ENCODE measurements around the gene R3HCC1L. TPM values are rescaled to one million over a fixed set of nuclear protein-coding genes. Genes with fewer than 3 reads are reported as not detected.

The R3HCC1L gene
- total RNA-seq, 1 experiment from 2014 or later, result 14.0 TPM

DNA sequence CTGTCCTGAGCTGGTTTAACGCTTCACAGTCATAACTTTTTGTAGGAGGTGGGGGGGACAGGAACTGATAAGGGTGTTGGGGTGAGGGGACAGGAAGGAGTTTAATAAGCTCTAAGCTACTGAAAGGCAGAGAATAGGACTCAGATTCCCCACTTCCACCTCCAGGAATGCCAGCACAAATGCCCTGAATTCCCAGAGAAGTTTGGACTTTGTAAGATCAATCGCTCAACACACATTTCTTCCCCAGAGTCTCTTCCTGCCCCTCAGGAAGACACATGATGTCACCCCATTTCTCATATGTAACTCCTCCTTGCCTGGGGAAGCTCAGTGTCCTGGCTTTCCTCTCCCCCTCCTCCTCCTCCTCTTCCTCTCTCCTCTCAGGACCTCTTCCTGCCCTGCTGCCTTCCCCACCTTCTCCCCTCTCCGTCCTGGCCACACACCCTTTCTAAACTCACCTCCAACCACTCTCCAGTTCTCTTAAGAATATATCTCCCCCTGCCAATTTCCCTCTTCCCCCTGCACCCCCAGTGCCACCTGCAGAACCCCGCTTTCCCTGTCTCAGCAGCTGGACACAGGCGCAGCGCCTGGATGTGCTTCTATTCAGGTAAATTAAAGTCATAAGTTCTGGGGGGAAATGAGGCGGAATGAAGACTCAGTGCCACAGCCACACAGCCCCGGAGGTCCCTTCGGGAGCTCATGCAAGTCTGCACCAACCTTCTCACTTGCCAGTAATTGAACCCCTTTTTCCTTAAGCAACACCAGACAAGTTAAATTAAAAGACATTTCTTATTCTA, 138.8 kb downstream of the R3HCC1L start:
- DNase-seq (ENCODE audit: low read depth), result no peak

DNA sequence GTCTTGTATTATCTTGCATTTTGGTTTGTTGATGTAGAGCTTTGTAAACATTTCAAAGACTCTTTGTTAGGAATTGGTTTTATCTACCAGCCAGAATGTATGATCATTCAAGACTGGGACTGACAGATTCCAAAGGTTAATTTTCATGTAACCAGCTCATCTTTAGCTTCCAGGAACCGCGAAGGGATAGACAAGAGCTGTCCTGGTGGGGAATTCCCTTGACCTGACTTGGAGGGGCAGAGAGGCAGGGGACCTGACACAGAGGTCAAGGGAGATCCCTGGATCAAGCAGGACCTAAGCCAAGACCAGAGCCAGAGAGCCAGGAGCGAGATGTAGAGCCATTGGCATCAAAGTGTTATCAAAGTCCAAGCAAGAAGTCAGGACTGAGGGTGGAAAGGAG, 140.1 kb downstream of the R3HCC1L start:
- DNase-seq (ENCODE audit: low read depth), result no peak

DNA sequence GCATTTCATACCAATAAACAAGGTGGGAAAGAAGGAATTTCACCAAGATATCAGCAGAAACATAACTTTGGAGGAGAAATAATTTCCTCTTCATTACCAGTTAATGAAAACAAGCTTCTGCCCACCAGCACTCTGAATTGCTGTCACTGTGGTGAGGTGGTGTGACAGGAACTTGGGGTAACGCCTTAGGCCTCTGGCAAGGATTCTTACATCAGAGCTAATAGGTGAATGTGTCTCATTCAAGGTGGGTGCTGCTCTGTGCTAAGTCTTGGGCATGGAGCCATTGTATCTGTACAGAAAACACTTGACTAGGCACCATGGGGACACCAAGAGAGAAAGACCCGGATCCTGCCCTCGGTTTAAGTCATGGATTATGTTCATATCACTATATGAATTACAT, 141.9 kb downstream of the R3HCC1L start:
- DNase-seq (ENCODE audit: low read depth), result no peak

DNA sequence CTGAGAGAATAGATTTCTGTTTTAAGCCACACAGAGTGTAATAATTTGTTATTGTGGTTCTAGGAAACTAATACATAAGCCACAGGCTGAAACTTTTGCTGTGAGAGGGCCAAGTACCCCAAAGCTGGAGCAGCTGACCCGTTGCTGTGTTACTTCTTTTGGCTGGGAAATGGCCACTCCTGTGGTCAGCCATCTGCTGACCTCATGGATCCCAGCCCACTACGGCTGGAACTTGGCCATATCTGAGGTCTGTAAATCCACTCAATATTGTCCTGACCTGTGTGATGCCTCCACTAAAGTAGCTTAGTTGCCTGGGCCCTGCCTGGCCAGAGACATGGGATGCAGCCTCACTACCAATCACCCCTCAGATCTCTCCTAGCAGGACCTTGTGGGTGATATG, 151.0 kb downstream of the R3HCC1L start:
- DNase-seq (ENCODE audit: low read depth), result peak; percentile 73

DNA sequence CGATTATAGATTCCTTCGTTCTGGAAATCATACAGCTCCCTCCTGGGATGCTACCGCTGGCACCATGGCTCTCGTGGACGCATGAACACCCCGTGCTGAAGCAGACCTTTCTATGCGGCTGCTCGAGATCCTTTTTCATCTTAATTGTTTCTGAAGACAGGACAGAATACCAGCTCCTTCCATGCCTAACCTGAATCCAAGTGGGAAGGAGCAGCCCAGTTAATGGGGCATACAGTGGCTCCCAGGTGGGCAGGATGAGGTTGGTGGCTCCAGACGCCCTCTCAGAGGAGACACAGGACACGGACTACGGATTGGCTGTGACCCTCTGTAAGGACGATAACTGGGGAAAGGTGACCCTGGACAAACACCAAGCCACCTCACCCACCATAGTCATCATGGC, 152.0 kb downstream of the R3HCC1L start:
- DNase-seq (ENCODE audit: low read depth), result no peak

DNA sequence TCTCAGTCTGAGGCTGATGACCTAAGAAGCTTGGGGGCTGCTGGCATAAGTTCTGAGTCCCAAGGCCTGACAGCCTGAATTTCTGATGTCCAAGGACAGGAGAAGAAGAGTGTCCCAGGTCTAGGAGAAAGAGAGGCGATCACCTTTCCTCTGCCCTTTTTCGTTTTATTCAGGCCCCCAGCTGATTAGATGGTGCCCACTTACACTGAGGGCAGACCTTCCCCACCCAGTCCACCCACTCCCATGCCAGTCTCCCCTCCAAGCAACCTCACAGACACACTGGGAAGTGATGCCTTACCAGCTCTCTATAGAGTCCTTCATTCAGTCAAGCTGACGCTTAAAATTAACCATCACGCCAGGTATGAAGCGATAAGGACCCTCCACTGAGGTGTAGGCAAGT, 152.9 kb downstream of the R3HCC1L start:
- DNase-seq (ENCODE audit: low read depth), result no peak

DNA sequence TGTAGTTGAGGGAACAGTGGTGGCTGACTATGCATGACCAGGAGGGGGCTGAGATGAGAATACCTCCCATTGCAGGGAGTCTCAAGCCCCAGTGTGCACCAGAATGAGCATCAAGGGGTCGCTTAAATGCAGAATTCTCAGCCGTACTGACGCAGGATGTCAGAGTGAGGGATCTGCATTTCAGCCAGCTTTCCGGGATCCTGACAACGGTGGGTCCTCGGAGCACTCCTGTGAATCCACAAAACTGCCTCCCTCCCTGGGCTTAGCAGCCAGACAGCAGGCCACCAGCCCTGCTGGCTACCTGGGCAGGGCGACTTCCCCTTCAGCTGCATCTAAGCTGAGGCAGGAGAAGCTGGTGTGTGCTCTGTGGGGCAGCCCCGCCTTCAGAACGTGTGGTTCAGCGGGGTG, 155.3 kb downstream of the R3HCC1L start:
- DNase-seq (ENCODE audit: low read depth), result no peak

DNA sequence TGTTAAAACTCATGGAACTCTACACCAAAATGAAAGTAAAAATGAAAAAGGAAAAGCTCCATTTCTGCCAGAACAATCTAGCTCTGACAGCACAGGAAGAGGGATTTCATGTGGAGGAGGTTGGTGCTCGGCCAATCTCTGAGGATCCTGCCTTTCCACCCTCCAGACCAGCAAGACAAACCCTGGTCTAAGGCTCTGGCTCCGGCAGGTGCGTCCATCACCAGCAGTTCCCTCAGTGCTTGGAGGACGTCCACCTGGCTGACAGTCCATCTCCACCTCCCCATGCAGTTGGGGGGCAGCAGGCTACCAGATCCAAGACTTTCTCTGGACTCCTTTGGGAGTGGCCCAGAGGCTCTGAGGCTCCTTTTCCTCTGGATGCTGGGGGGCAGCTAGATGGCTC, 158.5 kb downstream of the R3HCC1L start:
- no peak for DNase-seq (ENCODE audit: low read depth)

DNA sequence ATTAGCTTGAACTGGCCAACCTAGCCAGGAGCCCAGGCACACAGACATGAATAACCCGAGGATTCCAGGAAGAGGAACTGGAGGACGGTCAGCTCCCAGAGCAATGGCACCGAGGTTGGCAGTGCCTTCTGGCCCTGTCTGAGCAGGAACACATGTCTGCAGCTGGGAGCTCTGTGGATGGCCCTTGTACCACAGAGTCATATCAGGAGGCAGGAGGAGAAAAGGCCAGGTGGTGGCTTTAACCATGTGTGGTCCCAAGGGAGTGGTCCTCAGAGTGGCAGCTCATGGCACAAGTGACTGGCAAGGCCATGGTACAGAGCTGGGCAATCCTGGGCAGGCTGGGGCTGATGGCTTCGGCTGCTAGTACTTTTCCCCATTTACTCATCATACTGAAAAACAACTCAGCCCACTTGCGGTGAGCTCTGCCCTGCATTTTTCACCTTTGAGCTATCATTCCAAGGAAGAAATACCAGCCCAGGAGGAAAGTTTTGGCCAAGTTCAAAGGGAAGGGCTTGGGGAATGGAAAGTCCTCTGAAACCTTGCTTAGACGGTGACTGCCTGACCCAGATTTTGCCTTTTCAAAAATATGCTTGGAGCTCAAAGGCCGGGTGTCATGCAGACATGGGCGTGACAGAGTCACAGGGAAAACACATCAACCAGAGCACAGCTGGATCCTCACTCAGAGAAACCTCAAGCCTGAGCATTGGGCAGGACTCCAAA, 159.3 kb downstream of the R3HCC1L start:
- DNase-seq (ENCODE audit: low read depth), result peak; percentile 53

DNA sequence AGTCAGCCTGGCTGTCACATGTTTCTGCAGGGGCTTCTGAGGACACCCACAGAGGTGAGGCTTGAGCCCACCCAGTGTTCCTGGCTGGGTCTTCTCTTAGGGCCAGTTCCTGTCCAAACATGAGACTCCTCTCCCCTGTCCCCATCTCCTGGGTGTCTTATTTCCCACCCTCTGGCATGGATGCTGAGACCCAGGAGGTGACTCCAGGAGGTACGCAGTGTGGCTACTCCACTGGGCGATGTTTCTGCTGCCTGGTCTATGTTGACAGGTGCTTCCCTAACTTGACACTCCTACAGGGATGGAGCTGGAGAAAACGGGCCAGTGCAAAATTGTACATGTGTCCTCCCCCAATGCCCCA, 159.8 kb downstream of the R3HCC1L start:
- DNase-seq (ENCODE audit: low read depth), result no peak

Other genes with a start within 250 kb of the R3HCC1L start
- not detected in 2 replicates for gene CRTAC1, start 104.0 kb upstream of the R3HCC1L start, total RNA-seq (2014; rRNA removed)
- 0.19 and 0.46 TPM in 2 replicates for gene LOXL4, start 133.5 kb downstream of the R3HCC1L start, total RNA-seq (2014; rRNA removed)